ENCODE measurements around the gene CAMK2N1. TPM values are rescaled to one million over a fixed set of nuclear protein-coding genes. Genes with fewer than 3 reads are reported as not detected.

CAMK2N1 gene
- total and polyA plus RNA-seq, 11 donors, result 3.8 to 10.0 (median 6.8) TPM

GRCh38 chr1:20447794-20448193 lies 38.2 kb downstream of the CAMK2N1 start:
- intact Hi-C loops (cut with DNase I), result no loop called here
- peaks cover 0 to 32% (median 6%) of the 10 kb centered on the region in 9 donors for H3K27me3 ChIP-seq

GRCh38 chr1:20446796-20447195 lies 39.2 kb downstream of the CAMK2N1 start:
- Histone ChIP-seq H3K36me3 (no peaks in the 10 kb centered on the region), H3K27ac (no peak overlapping the region), H3K4me3 (no peak overlapping the region), H3K4me1 (no peaks in the 10 kb centered on the region), H3K27me3 (peaks cover 0 to 29% (median 6%) of the 10 kb centered on the region in 9 donors), H3K9me3 (no peaks in the 10 kb centered on the region)
- TF ChIP-seq POLR2A (IDR thresholded peaks at IDR 0.05) (no peak), CTCF (IDR thresholded peaks at IDR 0.05) (no peak)
- intact Hi-C loops (cut with DNase I), result no loop called here
- WGBS, 4 donors, result 74 to 86% (median 83%) methylated on average over 7 of the region's 7 CpGs
- no peak for DNase-seq
- no peak for ATAC-seq

More at GRCh38 chr1:20447794-20448193, 38.2 kb downstream of the CAMK2N1 start:
- no peak for ATAC-seq
- Histone ChIP-seq H3K36me3 (no peaks in the 10 kb centered on the region), H3K4me1 (no peaks in the 10 kb centered on the region), H3K9me3 (no peaks in the 10 kb centered on the region), H3K4me3 (no peak overlapping the region), H3K27ac (no peak overlapping the region)
- no peak for DNase-seq
- no peak for TF ChIP-seq POLR2A (IDR thresholded peaks at IDR 0.05)
- no peak for TF ChIP-seq CTCF (IDR thresholded peaks at IDR 0.05)
- WGBS, 4 donors, result 85 to 93% (median 93%) methylated on average over 7 of the region's 7 CpGs

GRCh38 chr1:20445956-20446355 lies 40.1 kb downstream of the CAMK2N1 start:
- 57 to 66% (median 63%) methylated on average over 6 of the region's 6 CpGs for WGBS, 4 donors
- H3K27me3 ChIP-seq, result peaks cover 0 to 22% (median 6%) of the 10 kb centered on the region in 9 donors
- intact Hi-C loops (cut with DNase I), result loop anchor here in 1 of 10 donors (1.0 kb wide), 1 partner anchor 16 kb away; no protein-coding TSS in a partner anchor
- H3K4me3 ChIP-seq, result no peak overlapping the region
- no peak for ATAC-seq
- no peaks in the 10 kb centered on the region for H3K36me3 ChIP-seq
- H3K27ac ChIP-seq, result no peak overlapping the region
- no peak for DNase-seq
- TF ChIP-seq CTCF (IDR thresholded peaks at IDR 0.05), result no peak
- no peak for TF ChIP-seq POLR2A (IDR thresholded peaks at IDR 0.05)
- no peaks in the 10 kb centered on the region for H3K4me1 ChIP-seq
- no peaks in the 10 kb centered on the region for H3K9me3 ChIP-seq

GRCh38 chr1:20443703-20444586 lies 42.1 kb downstream of the CAMK2N1 start:
- DNase-seq, result no peak
- intact Hi-C loops (cut with DNase I), result no loop called here
- H3K27me3 ChIP-seq, result peaks cover 0 to 10% (median 0%) of the 10 kb centered on the region in 9 donors
- no peak overlapping the region for H3K4me3 ChIP-seq
- no peak for ATAC-seq
- no peaks in the 10 kb centered on the region for H3K9me3 ChIP-seq
- no peak for TF ChIP-seq POLR2A (IDR thresholded peaks at IDR 0.05)
- TF ChIP-seq CTCF (IDR thresholded peaks at IDR 0.05), result no peak
- no peaks in the 10 kb centered on the region for H3K4me1 ChIP-seq
- no peaks in the 10 kb centered on the region for H3K36me3 ChIP-seq
- H3K27ac ChIP-seq, result no peak overlapping the region
- WGBS, 4 donors, result 79 to 84% (median 82%) methylated on average over 10 to 11 of the region's 11 CpGs

Data from heart left ventricle (tissue), 16 donors.